OCI-LY1 (cell line): ENCODE data around the gene MRE11.

Source experiments
- H2AFZ ChIP-seq: fragments of 200-600 bp; sonication (generic), shearing (Covaris generic); 2 replicates; pipeline ENCODE4 v1.6.0; 2014; ENCODE audit warnings: antibody characterized with exemption, mild to moderate bottlenecking, low read length
- H3F3A ChIP-seq: fragments of 200-600 bp; sonication (generic), shearing (Covaris generic); 2 replicates; pipeline ENCODE4 v1.6.0; 2014; ENCODE audit warnings: mild to moderate bottlenecking, antibody characterized with exemption, low read length, moderate library complexity; ENCODE audit not compliant: insufficient read depth
- H3K27ac ChIP-seq: fragments of 200-600 bp; sonication (generic); 2 replicates; pipeline ENCODE4 v1.5.1; 2014; ENCODE audit warnings: low read length, mixed run types, mild to moderate bottlenecking, low read depth; ENCODE audit not compliant: poor library complexity, severe bottlenecking
- H3K27me3 ChIP-seq: fragments of 200-600 bp; sonication (generic); 2 replicates; pipeline ENCODE4 v1.6.0; 2014; ENCODE audit warnings: antibody characterized with exemption, mild to moderate bottlenecking, low read length, moderate library complexity; ENCODE audit not compliant: insufficient read depth
- H3K36me3 ChIP-seq: fragments of 200-600 bp; sonication (generic); 2 replicates; pipeline ENCODE4 v1.6.1; 2014; ENCODE audit warnings: mild to moderate bottlenecking, antibody characterized with exemption, low read length, moderate library complexity, mixed read lengths; ENCODE audit not compliant: insufficient read depth
- H3K4me1 ChIP-seq: fragments of 200-600 bp; sonication (generic); 2 replicates; pipeline ENCODE4 v1.5.1; 2014; ENCODE audit warnings: mild to moderate bottlenecking, low read length, moderate library complexity; ENCODE audit not compliant: insufficient read depth, severe bottlenecking
- H3K4me2 ChIP-seq: fragments of 200-600 bp; sonication (generic), shearing (Covaris generic); 2 replicates; pipeline ENCODE4 v1.6.1; 2014; ENCODE audit warnings: low read length
- H3K4me3 ChIP-seq: fragments of 200-600 bp; sonication (generic); 2 replicates; pipeline ENCODE4 v1.5.1; 2014; ENCODE audit warnings: low read length, low read depth, mild to moderate bottlenecking, mixed read lengths; ENCODE audit not compliant: poor library complexity, severe bottlenecking
- H3K79me2 ChIP-seq: fragments of 200-600 bp; shearing (Covaris generic); 2 replicates; pipeline ENCODE4 v1.6.1; 2016; ENCODE audit warnings: mixed run types, low read length, mixed read lengths; ENCODE audit not compliant: insufficient read depth
- H3K9ac ChIP-seq: fragments of 200-600 bp; sonication (generic), shearing (Covaris generic); 2 replicates; pipeline ENCODE4 v1.6.1; 2014; ENCODE audit warnings: mild to moderate bottlenecking, low read length, mixed read lengths
- H3K9me2 ChIP-seq: fragments of 200-600 bp; sonication (generic), shearing (Covaris generic); 2 replicates; pipeline ENCODE4 v1.6.1; 2014; ENCODE audit warnings: low read depth, mild to moderate bottlenecking, low read length, mixed read lengths
- H3K9me3 ChIP-seq: fragments of 200-600 bp; shearing (Covaris generic); 2 replicates; pipeline ENCODE4 v1.6.1; 2014; ENCODE audit warnings: low read length, mixed read lengths
- H4K20me1 ChIP-seq: fragments of 200-600 bp; sonication (generic), shearing (Covaris generic); 2 replicates; pipeline ENCODE4 v1.6.0; 2016; ENCODE audit warnings: mild to moderate bottlenecking, low read length; ENCODE audit not compliant: insufficient read depth
- CTCF ChIP-seq: fragments of 200-600 bp; sonication (generic), shearing (Covaris generic); IDR thresholded peaks from 2 replicates; pipeline ENCODE4 v1.5.1; 2017; ENCODE audit warnings: mild to moderate bottlenecking, antibody characterized with exemption, low read length, moderate library complexity, mixed read lengths
- EZH2 ChIP-seq: fragments of 200-600 bp; sonication (generic), shearing (Covaris generic); IDR thresholded peaks from 2 replicates; pipeline ENCODE4 v1.8.0; 2017; ENCODE audit warnings: borderline replicate concordance, mixed run types, mild to moderate bottlenecking, antibody characterized with exemption, low read length, moderate library complexity, mixed read lengths

MRE11 gene

GRCh38 chr11:94418123-94418765, 75.4 kb downstream of the MRE11 start:
- Histone ChIP-seq H3K9me2 (no peaks in the 10 kb centered on the region), H3K27ac (no peak overlapping the region), H3K4me1 (no peaks in the 10 kb centered on the region), H2AFZ (no peak overlapping the region), H3K4me3 (no peak overlapping the region), H4K20me1 (no peaks in the 10 kb centered on the region), H3K4me2 (no peak overlapping the region), H3K9ac (no peak overlapping the region), H3F3A (no peaks in the 10 kb centered on the region), H3K36me3 (peaks cover 21% of the 10 kb centered on the region), H3K79me2 (no peaks in the 10 kb centered on the region), H3K27me3 (no peaks in the 10 kb centered on the region), H3K9me3 (no peaks in the 10 kb centered on the region)
- TF ChIP-seq CTCF (no peak), EZH2 (no peak)

- Histone ChIP-seq H3K9me2 (no peaks in the 10 kb centered on the region), H3K4me1 (no peaks in the 10 kb centered on the region), H3K27ac (no peak overlapping the region), H3K79me2 (no peaks in the 10 kb centered on the region), H3F3A (no peaks in the 10 kb centered on the region), H3K4me3 (no peak overlapping the region), H3K9ac (no peak overlapping the region), H4K20me1 (no peaks in the 10 kb centered on the region), H3K27me3 (no peaks in the 10 kb centered on the region), H3K4me2 (no peak overlapping the region), H3K9me3 (no peaks in the 10 kb centered on the region), H3K36me3 (peaks cover 21% of the 10 kb centered on the region), H2AFZ (no peak overlapping the region)
- TF ChIP-seq CTCF (peak; percentile 56), EZH2 (no peak)
Observed at GRCh38 chr11:94417386-94417987, 76.2 kb downstream of the MRE11 start.

GRCh38 chr11:94405062-94405833, 88.4 kb downstream of the MRE11 start:
- H3K27me3 ChIP-seq: no peaks in the 10 kb centered on the region
- H3K4me3 ChIP-seq: no peak overlapping the region
- no peak overlapping the region for H3K27ac ChIP-seq
- H3K79me2 ChIP-seq: no peaks in the 10 kb centered on the region
- no peaks in the 10 kb centered on the region for H4K20me1 ChIP-seq
- no peak overlapping the region for H2AFZ ChIP-seq
- no peaks in the 10 kb centered on the region for H3K9me2 ChIP-seq
- no peak overlapping the region for H3K4me2 ChIP-seq
- H3K36me3 ChIP-seq: no peaks in the 10 kb centered on the region
- TF ChIP-seq EZH2: no peak
- TF ChIP-seq CTCF: no peak
- H3F3A ChIP-seq: no peaks in the 10 kb centered on the region
- H3K4me1 ChIP-seq: no peaks in the 10 kb centered on the region
- H3K9me3 ChIP-seq: no peaks in the 10 kb centered on the region
- no peak overlapping the region for H3K9ac ChIP-seq
